H9 (cell line): ENCODE measurements around the gene PASK. TPM values are rescaled to one million over a fixed set of nuclear protein-coding genes. Genes with fewer than 3 reads are reported as not detected.

ENCODE experiments used
- DNase-seq: peaks from one replicate; pipeline ENCODE4 v3.0.0-alpha.2; 2017
- H2AFZ ChIP-seq: one replicate; pipeline ENCODE4 v1.6.1; 2013; ENCODE audit warnings: mild to moderate bottlenecking, low read length, control low read depth, moderate library complexity
- H2AK5ac ChIP-seq: 2 replicates; pipeline ENCODE4 v1.6.1; 2013; ENCODE audit warnings: low read length, control low read depth, mixed read lengths; ENCODE audit not compliant: insufficient read length
- H2BK120ac ChIP-seq: one replicate; pipeline ENCODE4 v1.6.1; 2013; ENCODE audit warnings: low read depth, mild to moderate bottlenecking, low read length, control low read depth, inconsistent platforms; ENCODE audit not compliant: poor library complexity, severe bottlenecking
- H2BK12ac ChIP-seq: 2 replicates; pipeline ENCODE4 v1.6.1; 2013; ENCODE audit warnings: low read length, control low read depth, mixed read lengths, low read depth; ENCODE audit not compliant: insufficient read length
- H2BK15ac ChIP-seq: 2 replicates; pipeline ENCODE4 v1.6.1; 2013; ENCODE audit warnings: low read depth, low read length, control low read depth
- H2BK20ac ChIP-seq: one replicate; pipeline ENCODE4 v1.6.1; 2013; ENCODE audit warnings: low read depth, mild to moderate bottlenecking, low read length, control low read depth, inconsistent platforms; ENCODE audit not compliant: poor library complexity, severe bottlenecking
- H2BK5ac ChIP-seq: 2 replicates; pipeline ENCODE4 v1.6.1; 2013; ENCODE audit warnings: low read length, control low read depth, mixed read lengths; ENCODE audit not compliant: insufficient read length
- H3K14ac ChIP-seq: 2 replicates; pipeline ENCODE4 v1.6.1; 2013; ENCODE audit warnings: low read length, control low read depth; ENCODE audit not compliant: insufficient read depth
- H3K18ac ChIP-seq: 2 replicates; pipeline ENCODE4 v1.6.1; 2013; ENCODE audit warnings: low read depth, mild to moderate bottlenecking, mixed read lengths, low read length, control low read depth; ENCODE audit not compliant: insufficient read length
- H3K23ac ChIP-seq: 2 replicates; pipeline ENCODE4 v1.6.1; 2013; ENCODE audit warnings: low read length, control low read depth, mixed read lengths, low read depth; ENCODE audit not compliant: insufficient read length
- H3K23me2 ChIP-seq: 2 replicates; pipeline ENCODE4 v1.6.1; 2013; ENCODE audit warnings: low read depth, mild to moderate bottlenecking, mixed read lengths, low read length, control low read depth; ENCODE audit not compliant: insufficient read length, poor library complexity, severe bottlenecking
- H3K27ac ChIP-seq: 2 replicates; pipeline ENCODE4 v1.5.1; 2013; ENCODE audit warnings: low read length, control low read depth, mixed read lengths, low read depth; ENCODE audit not compliant: insufficient read length
- H3K27me3 ChIP-seq: 2 replicates; pipeline ENCODE4 v1.6.1; 2013; ENCODE audit warnings: low read length, control low read depth, inconsistent platforms; ENCODE audit not compliant: insufficient read depth
- H3K4ac ChIP-seq: 2 replicates; pipeline ENCODE4 v1.6.1; 2013; ENCODE audit warnings: low read depth, mild to moderate bottlenecking, control low read depth, inconsistent platforms, low read length, moderate library complexity
- H3K4me1 ChIP-seq: 2 replicates; pipeline ENCODE4 v1.6.1; 2013; ENCODE audit warnings: low read length, control low read depth, inconsistent platforms; ENCODE audit not compliant: insufficient read depth
- H3K4me2 ChIP-seq: 2 replicates; pipeline ENCODE4 v1.6.1; 2013; ENCODE audit warnings: low read length, control low read depth, mixed read lengths; ENCODE audit not compliant: insufficient read length, insufficient read depth
- H3K56ac ChIP-seq: 2 replicates; pipeline ENCODE4 v1.6.1; 2013; ENCODE audit warnings: low read depth, mild to moderate bottlenecking, mixed read lengths, low read length, control low read depth; ENCODE audit not compliant: insufficient read length
- H3K79me1 ChIP-seq: 2 replicates; pipeline ENCODE4 v1.6.1; 2013; ENCODE audit warnings: low read depth, mild to moderate bottlenecking, moderate library complexity, low read length, control low read depth, inconsistent platforms; ENCODE audit not compliant: insufficient read depth, poor library complexity, severe bottlenecking
- H3K79me2 ChIP-seq: 2 replicates; pipeline ENCODE4 v1.6.1; 2013; ENCODE audit warnings: low read length, control low read depth, inconsistent platforms; ENCODE audit not compliant: insufficient read depth
- H3K9ac ChIP-seq: 2 replicates; pipeline ENCODE4 v1.6.1; 2013; ENCODE audit warnings: low read length, control low read depth, mixed read lengths; ENCODE audit not compliant: insufficient read length; ENCODE audit errors: extremely low read depth
- H3K9me3 ChIP-seq: one replicate; pipeline ENCODE4 v1.6.1; 2013; ENCODE audit warnings: low read depth, low read length, inconsistent platforms; ENCODE audit not compliant: control insufficient read depth
- H3T11ph ChIP-seq: one replicate; pipeline ENCODE4 v1.6.1; 2013; ENCODE audit warnings: mild to moderate bottlenecking, low read length, control low read depth, inconsistent platforms
- H4K20me1 ChIP-seq: one replicate; pipeline ENCODE4 v1.6.1; 2013; ENCODE audit not compliant: control insufficient read depth, insufficient read length, insufficient read depth
- H4K5ac ChIP-seq: 2 replicates; pipeline ENCODE4 v1.6.1; 2013; ENCODE audit warnings: low read depth, mild to moderate bottlenecking, mixed read lengths, low read length, control low read depth; ENCODE audit not compliant: insufficient read length
- H4K8ac ChIP-seq: replicated peaks from 2 replicates; pipeline ENCODE4 v1.6.1; 2013; ENCODE audit warnings: low read length, control low read depth, mixed read lengths, low read depth; ENCODE audit not compliant: insufficient read length
- H4K91ac ChIP-seq: 2 replicates; pipeline ENCODE4 v1.6.1; 2013; ENCODE audit warnings: low read depth, mild to moderate bottlenecking, moderate library complexity, mixed read lengths, low read length, control low read depth; ENCODE audit not compliant: insufficient read length
- H3K27ac Mint-ChIP-seq, 3 experiments: 2 replicates in 2 of 3; 3 replicates in 1 of 3; pipeline ENCODE4 v1.8.0; 2020 to 2021; ENCODE audit warnings: mixed read lengths in 3 of 3, mild to moderate bottlenecking in 1 of 3, moderate library complexity in 1 of 3
- H3K27me3 Mint-ChIP-seq: 2 replicates; pipeline ENCODE4 v1.8.0; 2021; ENCODE audit warnings: low read depth, mild to moderate bottlenecking, moderate library complexity, mixed read lengths
- H3K36me3 Mint-ChIP-seq, 3 experiments: 2 replicates in 2 of 3; 3 replicates in 1 of 3; pipeline ENCODE4 v1.8.0; 2020 to 2021; ENCODE audit warnings: low read depth in 3 of 3, mixed read lengths in 3 of 3; ENCODE audit not compliant: insufficient read depth in 1 of 3
- H3K4me1 Mint-ChIP-seq, 2 experiments: 2 replicates each; pipeline ENCODE4 v1.8.0; 2020; ENCODE audit warnings: mixed read lengths in 2 of 2
- H3K4me3 Mint-ChIP-seq, 2 experiments: 2 replicates in 1 of 2; 3 replicates in 1 of 2; pipeline ENCODE4 v1.8.0; 2020 to 2021; ENCODE audit warnings: mild to moderate bottlenecking in 2 of 2, mixed read lengths in 2 of 2, moderate library complexity in 1 of 2
- H3K9me3 Mint-ChIP-seq, 2 experiments: 2 replicates in 1 of 2; 3 replicates in 1 of 2; pipeline ENCODE4 v1.8.0; 2020; ENCODE audit warnings: mild to moderate bottlenecking in 2 of 2, mixed read lengths in 2 of 2, moderate library complexity in 1 of 2
- CTCF ChIP-seq: fragments of 200-600 bp; sonication (generic); conservative IDR thresholded peaks from 3 replicates; pipeline ENCODE4 v1.8.0; 2021; ENCODE audit warnings: antibody characterized with exemption, mild to moderate bottlenecking
- whole genome bisulfite sequencing: extraction: QIAGEN DNeasy Blood & Tissue Kit; methylation state at CpG from one replicate; pipeline ENCODE4 v1.1.7; 2013; ENCODE audit warnings: missing lambda C conversion rate, low lambda C conversion rate, mixed read lengths; ENCODE audit not compliant: insufficient read length; ENCODE audit errors: extremely low coverage; 5-methylcytosine and 5-hydroxymethylcytosine counted together
- total RNA-seq: library from RNA; stranded (reverse); gene quantifications from 2 replicates; pipeline ENCODE4 v1.2.1, GENCODE V29; 2021

The PASK gene
- total RNA-seq, 1 experiment from 2014 or later: 68.0 TPM

- Histone ChIP-seq H4K5ac (no peak overlapping the region), H3K4me2 (peak overlapping the region; percentile 74), H2AK5ac (no peak overlapping the region), H3K4ac (no peak overlapping the region), H3K27me3 (no peaks in the 10 kb centered on the region), H3K23ac (no peak overlapping the region), H3K14ac (no peak overlapping the region), H3K9ac (peak overlapping the region; percentile 40), H3K79me2 (no peaks in the 10 kb centered on the region), H4K8ac (no peak overlapping the region), H4K91ac (no peak overlapping the region), H2BK20ac (no peak overlapping the region), H2BK120ac (no peak overlapping the region), H2BK5ac (no peak overlapping the region), H3K18ac (no peak overlapping the region), H3K23me2 (peaks cover 10% of the 10 kb centered on the region), H3K79me1 (no peaks in the 10 kb centered on the region), H2BK12ac (no peak overlapping the region), H4K20me1 (no peaks in the 10 kb centered on the region), H3K56ac (no peak overlapping the region), H3T11ph (no peak overlapping the region), H3K9me3 (no peaks in the 10 kb centered on the region), H2AFZ (no peak overlapping the region), H3K4me1 (peaks cover 12% of the 10 kb centered on the region; the same call in 1 of the 2 replicates), H2BK15ac (no peak overlapping the region), H3K27ac (no peak overlapping the region)
- Mint-ChIP-seq H3K4me1 (peaks cover 28 to 30% of the 10 kb centered on the region in 2 experiments), H3K36me3 (peaks cover 0 to 14% (median 6%) of the 10 kb centered on the region in 3 experiments; a peak in 5 of 7 replicates), H3K9me3 (no peaks in the 10 kb centered on the region; a peak in 1 of 5 replicates), H3K27ac (peak overlapping the region; percentile 77 to 95 (median 88); a peak in 5 of 7 replicates), H3K27me3 (peaks cover 3% of the 10 kb centered on the region), H3K4me3 (peak overlapping the region; percentile 87 to 95)
- no peak for DNase-seq
- no peak for TF ChIP-seq CTCF
- no CpG with 5 or more reads among the region's 37 CpGs for WGBS
Measured at GRCh38 chr2:241150660-241151530, 1.6 kb upstream of the PASK start.
